ENCODE results near the gene SURF1. TPM values are rescaled to one million over a fixed set of nuclear protein-coding genes. Genes with fewer than 3 reads are reported as not detected.
"Not testable (repeated sequence)": the region's sequence is repeated elsewhere in the genome, so short reads cannot be mapped to it uniquely, and the experiment has no call there.

Gene SURF1
- total RNA-seq, 1 donor from 2014 or later = 25.4 TPM

DNA sequence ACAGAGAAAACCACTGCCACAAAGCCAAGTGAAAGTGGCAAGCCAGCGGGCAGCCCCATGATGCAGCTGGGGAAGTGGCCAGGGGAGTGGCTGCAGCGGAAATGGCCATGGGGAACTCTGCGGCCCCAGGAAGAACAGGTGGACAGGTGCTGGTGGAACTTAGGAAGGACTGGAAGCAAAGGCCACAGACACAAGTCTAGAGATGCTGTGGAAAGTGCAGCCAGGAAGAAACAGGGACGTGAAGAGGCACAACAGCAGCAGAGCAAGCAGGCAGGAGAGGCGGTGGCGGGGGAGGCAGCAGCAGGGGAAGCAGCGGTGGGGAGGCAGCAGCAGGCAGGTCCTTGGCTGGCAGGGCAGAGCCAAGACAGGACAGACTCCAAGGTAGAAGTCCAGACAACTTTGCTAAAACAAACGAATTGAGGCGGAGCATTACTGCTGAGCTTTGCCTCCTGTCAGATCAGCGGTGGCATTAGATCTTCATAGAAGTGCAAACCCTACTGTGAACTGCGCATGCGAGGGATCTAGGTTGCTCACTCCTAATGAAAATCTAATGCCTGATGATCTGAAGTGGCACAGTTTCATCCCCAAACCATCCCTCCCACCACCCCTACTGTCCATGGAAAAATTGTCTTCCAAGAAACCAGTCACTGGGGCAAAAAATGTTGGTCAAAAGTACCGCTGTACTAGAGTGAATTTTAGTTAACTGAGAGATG is 32.1 kb downstream of the SURF1 start:
- no peak for DNase-seq (ENCODE audit: low read depth, low spot score)

DNA sequence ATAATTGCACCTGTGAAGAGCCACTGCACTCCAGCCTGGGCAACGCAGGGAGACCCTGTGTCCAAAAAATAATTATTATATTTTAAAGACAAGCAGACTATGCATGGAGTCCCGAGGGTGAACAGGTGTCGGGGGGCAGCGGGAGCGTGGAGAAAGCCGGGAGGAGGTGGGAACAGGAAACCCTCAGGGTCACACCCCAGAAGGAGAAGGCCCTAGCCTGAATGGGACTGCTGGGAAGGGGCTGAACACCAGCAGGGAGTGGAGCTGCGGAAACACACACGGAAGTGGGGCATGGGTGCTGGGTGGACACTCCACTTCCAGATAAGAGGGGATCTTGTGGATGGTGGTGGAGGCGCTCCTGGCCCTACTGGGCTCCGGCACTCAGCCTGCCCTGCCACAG is 33.1 kb downstream of the SURF1 start:
- no peak for DNase-seq (ENCODE audit: low read depth, low spot score)

DNA sequence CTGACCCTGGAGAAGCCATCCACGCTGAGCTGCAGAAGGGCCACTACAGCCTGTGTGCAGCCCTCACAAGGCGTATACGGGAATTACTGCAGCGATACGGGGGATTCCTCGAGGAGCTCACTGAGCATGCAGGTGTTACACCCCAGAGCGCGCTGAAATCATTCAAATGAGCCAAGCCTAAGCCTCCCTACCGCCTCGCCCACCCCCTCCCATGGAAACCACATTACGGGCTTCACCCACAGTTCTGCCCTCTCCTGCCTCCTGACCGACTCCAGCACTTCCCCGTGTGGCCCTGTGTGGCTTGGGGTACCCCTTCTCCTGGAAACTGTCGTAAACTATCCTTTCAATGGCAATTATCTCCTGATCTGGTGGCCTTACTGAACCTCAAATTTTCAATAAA is 33.6 kb downstream of the SURF1 start:
- no peak for DNase-seq (ENCODE audit: low read depth, low spot score)

DNA sequence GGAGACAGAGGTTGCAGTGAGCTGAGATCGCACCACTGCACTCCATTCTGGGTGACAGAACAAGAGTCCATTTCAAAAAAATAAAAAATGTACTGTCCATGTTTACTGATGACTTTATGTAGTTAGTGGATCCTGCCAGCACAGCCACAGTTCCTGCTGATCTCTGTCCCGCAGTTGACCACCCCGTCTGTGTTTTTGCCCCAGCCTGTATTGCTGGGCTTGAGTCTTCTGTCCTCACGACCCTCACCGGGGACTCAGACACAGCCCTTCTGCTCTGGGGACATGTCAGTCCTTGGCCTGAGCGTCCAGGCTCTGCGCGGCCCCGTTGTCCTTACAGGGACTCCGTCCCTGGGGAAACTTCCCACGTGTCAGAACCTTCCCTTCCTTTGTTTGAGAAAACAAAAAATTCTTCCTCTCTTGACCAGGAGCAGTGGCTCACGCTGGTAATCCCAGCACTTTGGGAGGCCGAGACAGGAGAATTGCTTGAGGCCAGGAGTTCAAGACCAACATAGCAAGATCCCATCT is 34.8 kb downstream of the SURF1 start:
- no peak for DNase-seq (ENCODE audit: low read depth, low spot score)

DNA sequence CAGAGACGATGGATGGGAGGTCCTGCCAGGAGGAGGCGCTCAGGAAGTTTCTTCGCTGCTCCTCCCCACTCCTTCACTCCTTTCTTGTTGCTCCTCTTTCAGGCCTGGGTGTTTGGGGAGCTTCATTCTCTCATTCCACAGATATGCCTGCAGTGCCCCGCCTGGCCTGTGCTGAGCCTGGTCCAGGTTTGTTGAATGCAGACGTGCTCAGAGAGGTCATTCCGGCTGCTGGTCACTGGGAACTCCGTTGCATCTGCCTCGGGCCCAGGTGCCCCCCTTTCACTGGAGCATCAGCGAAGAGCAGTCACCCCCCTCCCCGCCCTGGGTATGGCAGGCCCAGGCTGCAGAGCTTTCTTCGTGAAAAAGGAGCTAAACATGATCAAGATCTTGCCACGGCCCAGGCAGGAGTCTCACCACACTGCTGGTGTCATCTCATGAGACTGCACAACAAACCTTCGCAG is 35.8 kb downstream of the SURF1 start:
- no peak for DNase-seq (ENCODE audit: low read depth, low spot score)

DNA sequence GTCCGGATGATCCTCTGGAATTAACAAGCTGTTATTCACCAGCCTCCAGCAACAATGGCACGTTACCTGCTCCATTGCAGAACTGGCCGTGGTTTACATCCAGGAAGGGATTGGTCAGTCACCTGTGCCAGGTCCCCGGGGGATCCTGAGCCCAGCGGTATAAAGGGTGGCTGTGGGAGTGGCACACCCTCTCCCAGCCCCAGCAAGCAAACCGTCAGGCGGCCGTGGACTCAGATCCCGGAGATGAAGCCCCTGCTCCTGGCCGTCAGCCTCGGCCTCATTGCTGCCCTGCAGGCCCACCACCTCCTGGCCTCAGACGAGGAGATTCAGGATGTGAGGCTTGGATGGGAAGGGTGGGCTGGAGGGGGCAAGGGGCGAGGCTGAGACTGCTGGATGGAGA is 38.7 kb downstream of the SURF1 start:
- not testable (repeated sequence) for DNase-seq (ENCODE audit: low read depth, low spot score)

DNA sequence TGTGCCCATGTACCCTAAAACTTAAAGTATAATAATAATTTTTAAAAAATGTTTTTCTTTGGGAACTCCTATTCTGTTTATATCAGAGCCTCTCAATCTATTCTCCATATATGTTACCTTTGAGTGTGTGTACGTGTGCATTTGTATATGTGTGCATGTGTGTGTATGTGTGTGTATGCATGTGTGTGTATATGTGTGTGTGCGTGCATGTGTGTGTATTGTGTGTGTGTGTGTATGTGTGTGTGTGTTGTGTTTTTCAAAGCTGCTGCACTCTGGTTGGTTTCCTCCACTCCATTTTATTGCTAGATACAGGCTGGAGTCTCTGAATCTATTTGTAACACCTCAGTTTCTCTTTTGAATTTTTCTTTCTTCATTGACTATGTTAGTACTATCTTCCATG is 40.3 kb downstream of the SURF1 start:
- no peak for DNase-seq (ENCODE audit: low read depth, low spot score)

DNA sequence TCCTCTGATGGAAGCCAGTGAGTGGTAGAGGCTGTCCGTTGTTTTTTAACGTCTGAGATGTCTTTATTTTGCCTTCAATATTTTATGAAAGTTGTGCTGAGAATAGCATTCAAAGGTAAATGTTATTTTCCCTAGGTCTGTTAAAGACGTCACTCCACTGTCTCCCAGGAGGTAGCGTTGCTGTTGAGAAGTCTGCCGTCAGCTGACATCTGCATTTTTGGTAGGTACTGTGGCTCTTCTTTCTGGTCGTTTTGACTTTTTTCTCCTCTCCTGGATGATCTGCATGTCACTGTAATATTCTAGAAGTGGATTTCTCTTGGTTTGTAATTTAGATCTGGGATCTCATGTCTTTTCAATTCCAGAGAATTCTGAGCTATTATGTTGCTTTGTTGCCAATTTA is 46.7 kb downstream of the SURF1 start:
- no peak for DNase-seq (ENCODE audit: low read depth, low spot score)

DNA sequence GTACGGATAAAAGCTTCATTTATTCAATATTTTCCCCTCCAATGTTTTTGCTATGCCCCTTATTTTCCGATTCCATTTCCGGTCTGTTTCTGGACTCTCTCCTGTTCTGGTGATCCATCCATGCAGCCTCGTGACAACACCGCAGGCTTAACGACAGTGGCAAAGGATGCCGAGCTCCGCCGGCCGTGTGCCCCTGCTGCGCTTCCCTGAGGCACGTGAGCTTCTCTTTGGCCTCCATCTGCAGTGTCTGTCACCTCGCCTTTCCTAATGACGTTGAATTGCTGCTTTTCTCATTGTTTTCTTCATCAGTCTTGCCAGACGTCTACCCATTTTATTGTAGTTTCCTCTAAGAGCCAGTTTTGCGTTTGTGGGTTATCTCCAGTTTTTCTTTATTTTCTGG is 49.0 kb downstream of the SURF1 start:
- DNase-seq (ENCODE audit: low read depth, low spot score) = no peak

DNA sequence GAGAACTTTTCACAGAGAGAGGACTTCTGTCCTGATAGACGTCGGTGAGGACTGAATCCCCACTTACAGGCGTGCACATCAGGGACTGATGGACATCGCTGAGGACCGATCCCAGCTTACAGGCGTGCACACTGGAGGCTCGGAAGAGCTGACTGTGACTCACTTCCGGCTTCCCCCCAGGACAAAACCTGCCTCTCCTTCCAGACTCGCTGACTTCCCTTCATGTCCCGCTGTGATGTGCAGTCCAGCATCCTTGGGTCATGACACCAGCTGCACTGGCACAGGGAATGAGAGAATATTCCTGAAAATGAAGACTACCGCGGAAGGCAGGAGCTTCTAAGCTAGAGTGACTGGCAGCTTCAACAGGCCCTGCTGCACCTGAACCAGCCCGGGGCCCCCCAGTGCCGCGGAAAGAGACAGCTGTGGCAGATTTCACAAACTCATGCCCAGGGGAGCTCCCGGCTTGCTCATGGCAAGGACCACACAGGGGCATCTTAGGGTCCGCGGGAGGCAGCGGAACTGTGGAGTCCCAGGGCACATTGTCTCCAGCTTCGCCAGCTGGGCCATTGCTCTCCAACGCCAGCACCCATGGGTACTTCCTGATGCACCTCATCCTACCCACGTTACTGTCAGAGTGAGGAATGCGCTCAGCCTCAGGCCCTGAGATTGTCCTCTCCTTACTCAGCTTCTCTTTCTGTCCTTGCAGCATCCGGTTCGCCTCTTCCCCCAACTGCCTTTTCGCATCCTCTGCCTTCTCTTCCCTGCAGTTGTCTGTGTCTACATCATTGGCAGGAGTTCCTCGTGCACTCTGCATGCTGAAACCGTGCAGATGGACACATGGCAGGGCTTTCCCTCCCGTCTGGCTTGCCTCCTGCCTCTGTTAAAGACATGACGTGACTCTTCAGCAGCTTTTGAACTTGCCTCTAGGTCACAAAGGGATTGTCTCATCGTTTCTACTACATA is 49.8 kb downstream of the SURF1 start:
- no peak for DNase-seq (ENCODE audit: low read depth, low spot score)

DNA sequence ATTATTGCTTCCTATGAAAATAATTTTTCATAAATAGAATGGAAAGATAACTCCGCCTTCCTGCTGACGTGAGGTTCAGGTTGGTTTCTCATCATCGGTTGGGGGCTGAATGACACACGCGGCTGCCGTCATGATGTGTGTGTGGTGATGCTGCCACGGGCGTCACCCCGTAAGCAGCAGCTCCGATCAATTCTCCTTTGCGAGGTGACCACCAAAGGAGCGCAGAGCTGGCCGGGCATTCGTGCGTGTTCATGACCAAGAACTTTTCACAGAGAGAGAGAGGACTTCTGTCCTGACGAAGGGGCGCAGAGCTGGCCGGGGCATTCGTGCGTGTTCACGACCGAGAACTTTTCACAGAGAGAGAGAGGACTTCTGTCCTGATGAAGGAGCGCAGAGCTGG is 50.6 kb downstream of the SURF1 start:
- no peak for DNase-seq (ENCODE audit: low read depth, low spot score)

DNA sequence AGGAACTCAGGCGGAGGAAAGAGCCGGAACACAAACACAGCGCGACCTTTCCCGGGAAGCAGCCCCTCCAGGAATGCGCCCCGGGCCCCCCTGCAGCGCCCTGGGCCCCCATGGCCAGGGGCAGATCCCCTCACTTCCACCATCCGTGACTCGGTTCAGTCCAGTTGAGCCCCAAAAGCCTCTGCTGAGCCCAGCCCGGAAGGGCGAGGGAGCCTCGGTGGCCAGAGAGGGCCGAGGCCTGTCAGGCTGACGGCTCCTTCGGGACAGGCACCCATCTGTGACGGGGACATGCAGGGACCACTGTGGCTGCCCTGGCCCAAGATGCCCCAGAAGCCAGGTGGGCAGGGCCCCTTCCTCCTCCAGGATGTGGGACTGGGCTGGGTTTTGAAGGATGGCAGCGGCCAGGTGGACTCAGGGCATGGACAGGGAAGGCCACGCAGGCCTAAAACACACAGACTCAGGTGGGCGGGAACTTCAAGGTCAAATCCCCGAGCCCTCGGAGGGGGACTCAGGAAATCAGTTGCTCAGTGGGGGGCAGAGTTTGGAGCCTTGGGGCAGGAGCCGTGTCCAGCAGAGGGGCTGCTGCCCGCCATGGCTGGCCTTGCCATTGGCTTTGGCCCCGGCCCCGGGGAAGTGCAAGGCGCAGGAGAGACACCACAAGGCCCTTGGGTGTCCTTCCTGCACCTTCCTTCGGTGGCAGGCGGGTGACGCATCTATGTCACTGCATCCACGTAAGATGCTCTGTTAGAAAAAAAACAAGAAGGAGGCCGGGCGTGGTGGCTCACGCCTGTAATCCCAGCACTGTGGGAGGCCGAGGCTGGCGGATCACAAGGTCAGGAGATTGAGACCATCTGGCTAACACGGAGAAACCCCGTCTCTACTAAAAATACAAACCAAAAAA is 51.6 kb downstream of the SURF1 start:
- no peak for DNase-seq (ENCODE audit: low read depth, low spot score)

DNA sequence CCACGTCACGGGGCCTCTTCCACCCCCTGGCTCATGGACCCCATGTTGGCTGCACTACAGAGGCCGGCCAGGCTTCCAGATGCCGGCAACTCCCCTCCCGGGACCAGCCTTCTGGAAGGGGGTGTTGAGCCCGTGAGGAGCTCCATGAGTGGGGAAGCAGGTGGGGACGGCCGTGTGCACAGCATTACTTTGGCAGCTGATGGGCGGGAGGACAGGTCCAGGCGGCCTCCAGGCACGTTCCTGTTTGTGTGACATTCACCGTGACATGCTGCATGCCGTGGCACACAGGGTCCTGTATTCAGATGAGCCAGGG is 52.2 kb downstream of the SURF1 start:
- DNase-seq (ENCODE audit: low read depth, low spot score) = no peak

DNA sequence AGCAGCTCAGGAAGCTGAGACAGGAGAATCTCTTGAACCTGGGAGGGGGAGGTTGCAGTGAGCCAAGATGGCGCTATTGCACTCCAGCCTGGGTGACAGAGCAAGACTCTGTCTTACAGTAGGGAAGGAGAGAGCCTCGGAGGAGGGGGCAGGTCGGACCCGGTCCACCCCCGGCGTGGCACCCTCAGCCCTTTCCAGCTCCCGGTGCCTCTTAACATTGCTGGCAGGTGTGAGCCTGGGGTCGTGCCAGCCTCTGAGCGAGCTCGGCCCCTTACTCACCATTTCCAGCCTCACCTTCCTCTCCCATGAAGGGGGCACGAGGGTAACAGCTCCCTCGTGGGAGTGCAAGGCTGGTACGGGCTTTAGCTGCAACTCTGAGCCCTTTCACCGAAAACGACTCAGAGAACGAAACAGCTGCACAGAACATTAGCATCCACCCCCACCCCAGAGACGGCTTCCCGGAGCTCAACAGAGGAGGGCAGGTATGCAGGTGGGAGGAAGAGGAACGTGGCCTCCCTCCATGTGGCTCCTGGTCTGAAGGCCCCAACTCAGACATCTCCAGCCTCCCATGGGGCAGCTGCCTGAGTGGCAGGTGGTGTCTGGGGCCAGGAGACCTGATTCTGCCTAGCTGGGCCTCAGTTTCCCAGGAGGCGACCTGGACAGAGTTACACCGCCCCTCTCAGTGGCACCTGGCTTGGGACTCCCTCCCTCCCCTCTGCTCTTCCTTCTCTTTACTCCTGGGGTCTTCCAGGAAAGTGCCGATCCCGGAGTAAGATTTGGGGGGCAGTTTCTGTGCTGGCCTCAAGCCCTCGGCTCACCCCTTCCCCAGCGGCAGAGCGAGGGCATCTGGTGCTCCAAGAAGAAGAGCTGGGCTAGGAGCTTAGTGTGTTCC is 52.8 kb downstream of the SURF1 start:
- DNase-seq (ENCODE audit: low read depth, low spot score) = no peak

Other genes starting within 250 kb of the SURF1 start
- gene RALGDS, start 235.2 kb downstream of the SURF1 start, total RNA-seq = 30.4 and 34.6 TPM in 2 replicates
- gene GBGT1, start 192.6 kb downstream of the SURF1 start, total RNA-seq = 17.3 and 21.5 TPM in 2 replicates
- gene OBP2B, start 147.2 kb downstream of the SURF1 start, total RNA-seq = not detected in 2 replicates
- not detected in 2 replicates for gene ABO, start 81.3 kb downstream of the SURF1 start, total RNA-seq
- gene SURF6, start 20.3 kb downstream of the SURF1 start, total RNA-seq = 12.8 and 13.4 TPM in 2 replicates
- 17.7 and 18.4 TPM in 2 replicates for gene MED22, start 8.4 kb downstream of the SURF1 start, total RNA-seq
- 2,356 and 2,883 TPM in 2 replicates for gene RPL7A, start 8.3 kb downstream of the SURF1 start, total RNA-seq
- gene SURF2, start 63 bp upstream of the SURF1 start, total RNA-seq = 17.5 and 19.8 TPM in 2 replicates
- gene SURF4, start 19.6 kb upstream of the SURF1 start, total RNA-seq = 525 and 553 TPM in 2 replicates
- 0.46 and 0.81 TPM in 2 replicates for gene STKLD1, start 19.9 kb upstream of the SURF1 start, total RNA-seq
- gene REXO4, start 61.5 kb upstream of the SURF1 start, total RNA-seq = 20.1 and 26.8 TPM in 2 replicates
- 0.53 and 0.66 TPM in 2 replicates for gene ADAMTS13, start 65.9 kb upstream of the SURF1 start, total RNA-seq
- 6.1 and 8.2 TPM in 2 replicates for gene CACFD1, start 103.5 kb upstream of the SURF1 start, total RNA-seq
- gene SLC2A6, start 122.6 kb upstream of the SURF1 start, total RNA-seq = 36.0 and 42.3 TPM in 2 replicates
- gene MYMK, start 168.5 kb upstream of the SURF1 start, total RNA-seq = not detected in 2 replicates
- not detected in 2 replicates for gene ADAMTSL2, start 178.2 kb upstream of the SURF1 start, total RNA-seq

All from pulmonary artery endothelial cell (primary cell).